ENCODE results near the gene MYO18B.

Gene MYO18B

DNA sequence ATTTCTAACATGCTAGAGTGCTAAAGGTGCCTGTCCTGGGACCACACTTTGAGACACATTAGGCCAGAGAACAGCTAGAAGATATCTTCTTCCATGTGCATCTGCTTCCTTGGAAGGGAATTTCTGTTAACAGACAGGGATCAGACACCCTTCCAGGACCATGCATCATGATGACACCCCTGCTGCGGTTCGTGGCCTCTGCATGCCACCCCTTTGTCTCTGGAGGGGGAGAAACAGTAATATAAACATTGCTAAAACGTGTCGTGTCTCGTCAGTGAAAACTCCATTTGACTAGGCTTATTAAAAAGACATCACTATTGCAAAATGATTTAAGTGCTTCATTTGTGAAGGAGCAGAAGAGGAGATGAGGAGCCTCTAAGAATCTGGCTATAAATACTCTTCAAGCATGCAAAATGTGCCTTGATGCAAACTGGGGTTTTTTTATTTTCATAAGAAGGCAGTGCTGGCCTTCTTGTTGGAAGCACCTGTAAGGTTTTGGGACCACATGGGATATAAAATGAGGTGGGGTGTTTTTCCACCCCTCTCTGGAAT, 141.6 kb downstream of the MYO18B start:
- TF ChIP-seq POLR2AphosphoS5 (IDR thresholded peaks at IDR 0.05; ENCODE audit: low read depth, low read length) (no peak), TAF1 (IDR thresholded peaks at IDR 0.05; ENCODE audit: borderline replicate concordance, insufficient read depth, low read length) (no peak), FOXP2 (optimal IDR thresholded peaks at IDR 0.05; ENCODE audit: borderline replicate concordance, extremely low read depth, extremely low read length, insufficient read depth) (no peak), SIN3A (IDR thresholded peaks at IDR 0.05; ENCODE audit: borderline replicate concordance, insufficient read depth, low read length) (no peak)
- TF ChIP-seq, protein P1, sequence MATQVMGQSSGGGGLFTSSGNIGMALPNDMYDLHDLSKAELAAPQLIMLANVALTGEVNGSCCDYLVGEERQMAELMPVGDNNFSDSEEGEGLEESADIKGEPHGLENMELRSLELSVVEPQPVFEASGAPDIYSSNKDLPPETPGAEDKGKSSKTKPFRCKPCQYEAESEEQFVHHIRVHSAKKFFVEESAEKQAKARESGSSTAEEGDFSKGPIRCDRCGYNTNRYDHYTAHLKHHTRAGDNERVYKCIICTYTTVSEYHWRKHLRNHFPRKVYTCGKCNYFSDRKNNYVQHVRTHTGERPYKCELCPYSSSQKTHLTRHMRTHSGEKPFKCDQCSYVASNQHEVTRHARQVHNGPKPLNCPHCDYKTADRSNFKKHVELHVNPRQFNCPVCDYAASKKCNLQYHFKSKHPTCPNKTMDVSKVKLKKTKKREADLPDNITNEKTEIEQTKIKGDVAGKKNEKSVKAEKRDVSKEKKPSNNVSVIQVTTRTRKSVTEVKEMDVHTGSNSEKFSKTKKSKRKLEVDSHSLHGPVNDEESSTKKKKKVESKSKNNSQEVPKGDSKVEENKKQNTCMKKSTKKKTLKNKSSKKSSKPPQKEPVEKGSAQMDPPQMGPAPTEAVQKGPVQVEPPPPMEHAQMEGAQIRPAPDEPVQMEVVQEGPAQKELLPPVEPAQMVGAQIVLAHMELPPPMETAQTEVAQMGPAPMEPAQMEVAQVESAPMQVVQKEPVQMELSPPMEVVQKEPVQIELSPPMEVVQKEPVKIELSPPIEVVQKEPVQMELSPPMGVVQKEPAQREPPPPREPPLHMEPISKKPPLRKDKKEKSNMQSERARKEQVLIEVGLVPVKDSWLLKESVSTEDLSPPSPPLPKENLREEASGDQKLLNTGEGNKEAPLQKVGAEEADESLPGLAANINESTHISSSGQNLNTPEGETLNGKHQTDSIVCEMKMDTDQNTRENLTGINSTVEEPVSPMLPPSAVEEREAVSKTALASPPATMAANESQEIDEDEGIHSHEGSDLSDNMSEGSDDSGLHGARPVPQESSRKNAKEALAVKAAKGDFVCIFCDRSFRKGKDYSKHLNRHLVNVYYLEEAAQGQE (IDR thresholded peaks at IDR 0.05; ENCODE audit: insufficient read depth in 1 of 2, low read depth in 2 of 2, low read length in 2 of 2) = no peak

- TF ChIP-seq FOXP2 (optimal IDR thresholded peaks at IDR 0.05; ENCODE audit: borderline replicate concordance, extremely low read depth, extremely low read length, insufficient read depth) = no peak
- TF ChIP-seq, protein P1 (IDR thresholded peaks at IDR 0.05; ENCODE audit: insufficient read depth in 1 of 2, low read depth in 2 of 2, low read length in 2 of 2) = no peak
- no peak for TF ChIP-seq SIN3A (IDR thresholded peaks at IDR 0.05; ENCODE audit: borderline replicate concordance, insufficient read depth, low read length)
- TF ChIP-seq TAF1 (IDR thresholded peaks at IDR 0.05; ENCODE audit: borderline replicate concordance, insufficient read depth, low read length) = no peak
- no peak for TF ChIP-seq POLR2AphosphoS5 (IDR thresholded peaks at IDR 0.05; ENCODE audit: low read depth, low read length)
Measured at GRCh38 chr22:25884121-25884520, 142.1 kb downstream of the MYO18B start.

DNA sequence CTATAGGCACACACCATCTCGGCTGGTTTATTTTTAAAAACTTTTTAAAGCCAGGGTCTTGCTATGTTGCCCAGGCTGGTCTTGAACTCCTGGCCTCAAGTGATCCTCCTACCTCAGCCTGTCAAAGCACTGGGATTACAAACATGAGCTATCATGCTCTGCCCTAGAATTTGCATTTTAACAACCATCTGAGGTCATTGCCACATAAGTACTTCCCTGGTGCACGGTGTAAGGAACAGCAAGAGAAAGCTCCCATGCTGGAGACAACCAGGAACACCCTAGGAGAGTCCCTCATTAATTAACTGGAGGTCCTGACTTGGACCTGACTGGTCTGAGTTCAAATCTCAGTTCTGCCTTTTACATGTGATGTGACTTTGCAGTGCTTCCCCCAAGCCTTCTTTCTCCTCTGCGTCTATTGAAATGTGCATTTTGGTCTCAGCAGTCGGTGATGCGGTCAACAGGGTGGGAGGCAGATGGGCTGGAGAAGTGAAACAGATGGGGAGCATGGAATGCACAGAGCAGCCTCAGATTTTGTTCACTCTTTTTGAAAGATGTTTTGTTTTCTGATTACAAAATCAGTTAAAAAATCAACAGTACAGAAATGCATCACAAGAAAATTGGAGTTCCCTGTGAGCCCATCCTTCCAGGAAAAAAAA, 146.5 kb downstream of the MYO18B start:
- no peak for TF ChIP-seq SIN3A (IDR thresholded peaks at IDR 0.05; ENCODE audit: borderline replicate concordance, insufficient read depth, low read length)
- TF ChIP-seq, protein P1 (IDR thresholded peaks at IDR 0.05; ENCODE audit: insufficient read depth in 1 of 2, low read depth in 2 of 2, low read length in 2 of 2) = no peak
- TF ChIP-seq POLR2AphosphoS5 (IDR thresholded peaks at IDR 0.05; ENCODE audit: low read depth, low read length) = no peak
- TF ChIP-seq FOXP2 (optimal IDR thresholded peaks at IDR 0.05; ENCODE audit: borderline replicate concordance, extremely low read depth, extremely low read length, insufficient read depth) = no peak
- TF ChIP-seq TAF1 (IDR thresholded peaks at IDR 0.05; ENCODE audit: borderline replicate concordance, insufficient read depth, low read length) = no peak

DNA sequence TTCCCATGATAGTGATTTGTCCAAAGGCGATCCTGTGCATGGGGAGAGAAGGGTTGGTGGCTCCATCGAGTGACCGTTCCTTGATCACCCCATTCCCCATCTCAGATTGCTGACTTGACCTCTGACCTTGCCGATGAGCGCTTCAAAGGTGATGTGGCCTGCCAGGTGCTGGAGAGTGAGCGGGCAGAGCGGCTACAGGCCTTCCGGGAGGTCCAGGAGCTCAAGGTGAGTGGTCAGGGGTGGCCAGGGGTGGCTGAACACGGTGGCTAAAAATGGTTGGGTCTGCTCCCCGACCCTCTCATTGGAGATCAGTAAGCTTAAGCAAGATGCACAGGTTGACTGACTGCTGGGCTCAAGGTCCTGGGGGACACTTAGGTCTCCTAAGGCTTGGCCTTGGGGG, 148.7 kb downstream of the MYO18B start:
- no peak for TF ChIP-seq TAF1 (IDR thresholded peaks at IDR 0.05; ENCODE audit: borderline replicate concordance, insufficient read depth, low read length)
- TF ChIP-seq, protein P1 (IDR thresholded peaks at IDR 0.05; ENCODE audit: insufficient read depth in 1 of 2, low read depth in 2 of 2, low read length in 2 of 2) = no peak
- TF ChIP-seq POLR2AphosphoS5 (IDR thresholded peaks at IDR 0.05; ENCODE audit: low read depth, low read length) = no peak
- no peak for TF ChIP-seq FOXP2 (optimal IDR thresholded peaks at IDR 0.05; ENCODE audit: borderline replicate concordance, extremely low read depth, extremely low read length, insufficient read depth)
- no peak for TF ChIP-seq SIN3A (IDR thresholded peaks at IDR 0.05; ENCODE audit: borderline replicate concordance, insufficient read depth, low read length)

Data from PFSK-1 (cell line).